NK-92 (cell line): ENCODE data around the gene CATSPERZ.
A peak's percentile ranks its signal among the peaks of the same experiment; 100 is the strongest.

Experiments used
- DNase-seq: peaks from one replicate; lab custom pipeline; 2025; ENCODE audit not compliant: unreplicated experiment; lab: John Stamatoyannopoulos, UW

The CATSPERZ gene

DNA sequence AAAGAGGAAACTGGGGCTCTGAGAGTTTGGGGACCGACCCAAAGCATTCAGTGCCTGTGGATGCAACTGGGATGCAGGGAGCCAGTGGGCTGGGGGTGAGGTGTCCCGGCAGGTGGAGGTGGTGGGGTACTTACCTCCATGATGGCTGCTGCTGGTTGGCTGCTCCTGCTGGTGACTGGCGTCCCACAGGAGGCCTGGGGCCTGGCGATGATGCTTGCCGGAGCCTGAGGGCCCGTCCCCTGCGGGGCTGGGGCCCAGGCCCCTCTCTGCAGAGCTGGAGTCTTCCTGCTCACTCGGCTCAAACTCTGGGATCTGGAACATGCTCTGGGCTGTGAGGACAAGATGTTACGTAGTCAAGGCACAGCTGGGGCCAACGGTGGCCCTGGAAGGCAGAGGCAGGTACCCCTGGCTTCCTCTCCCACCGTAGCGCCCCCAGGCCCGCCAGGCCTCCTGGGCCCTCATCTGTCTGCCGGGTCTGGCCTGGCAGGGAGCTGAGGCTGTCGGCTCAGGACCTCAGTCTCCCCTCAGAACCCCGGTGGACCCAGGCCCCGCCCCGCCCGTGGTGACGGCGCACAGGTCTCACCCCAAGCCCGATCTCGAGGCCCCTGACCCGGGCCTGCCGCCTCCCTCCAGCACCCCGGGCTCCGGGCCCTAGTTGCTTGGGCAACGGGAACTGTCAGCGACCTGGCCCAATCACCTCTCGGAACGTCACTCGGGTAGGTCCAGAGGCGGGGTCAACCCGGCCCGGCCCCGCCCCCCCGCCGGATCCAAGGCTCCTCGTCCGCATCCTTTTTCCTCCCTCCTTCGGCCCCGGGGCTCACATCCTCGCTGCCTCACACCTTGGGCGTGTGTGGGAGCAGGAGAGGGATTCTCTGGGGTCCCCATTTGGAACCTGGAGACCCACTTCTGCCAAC lies 15.9 kb upstream of the CATSPERZ start, which contains the start of gene BAD:
TSS of gene BAD (minus strand) at position 618 of the 914 bp plus-strand sequence. CDS start at position 321, 297 bp downstream.
- peak; percentile 65 for DNase-seq

DNA sequence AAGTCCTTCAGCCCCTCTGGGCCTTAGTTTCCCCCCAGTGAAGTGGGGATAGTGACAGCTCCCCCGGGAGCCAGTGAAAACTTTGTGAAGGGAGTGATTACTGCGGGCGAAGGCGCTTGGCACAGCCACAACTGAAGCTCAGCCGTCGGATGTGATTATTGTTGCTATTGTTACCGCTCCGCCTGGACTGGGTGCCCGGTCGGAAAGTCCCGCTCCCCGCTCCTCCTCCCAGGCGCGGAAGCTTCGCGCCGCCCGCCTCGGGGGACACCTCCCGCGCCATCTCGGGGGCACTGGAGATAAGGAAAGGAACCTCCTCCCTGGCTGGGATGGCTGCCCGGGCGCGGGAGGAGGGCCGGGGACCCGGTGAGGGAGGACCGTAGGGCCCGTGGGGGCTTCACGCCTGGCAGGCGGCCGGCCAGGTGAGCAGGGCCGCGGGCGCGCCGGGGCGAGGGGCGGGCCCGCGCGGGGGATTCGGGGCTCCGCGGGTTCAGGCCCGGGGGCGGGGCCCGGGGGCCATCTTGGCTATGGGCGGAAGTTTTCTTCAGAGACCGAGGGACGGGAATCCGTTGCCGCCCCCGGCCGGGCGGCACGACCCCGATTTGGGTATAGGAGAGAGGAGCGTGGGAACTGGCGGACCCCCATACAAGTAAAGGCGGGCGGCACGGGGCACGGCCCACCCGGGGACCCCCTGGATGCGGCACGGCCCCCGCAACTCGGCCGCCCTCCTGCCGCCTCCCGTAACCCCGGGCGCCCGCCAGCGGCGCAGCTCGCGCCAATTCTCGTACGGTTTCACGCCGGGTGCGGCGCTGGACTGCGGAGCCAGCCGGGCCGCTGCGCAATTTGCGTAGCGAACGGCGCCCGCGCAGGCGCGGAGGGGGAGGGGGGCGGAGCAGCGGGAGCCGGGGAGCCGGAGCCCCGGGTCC lies 14.9 kb upstream of the CATSPERZ start, which contains the start of gene GPR137:
TSS of gene GPR137 (plus strand) at position 887 of the 923 bp plus-strand sequence. CDS start 677 bp downstream, outside the sequence.
- DNase-seq = peak; percentile 40

DNA sequence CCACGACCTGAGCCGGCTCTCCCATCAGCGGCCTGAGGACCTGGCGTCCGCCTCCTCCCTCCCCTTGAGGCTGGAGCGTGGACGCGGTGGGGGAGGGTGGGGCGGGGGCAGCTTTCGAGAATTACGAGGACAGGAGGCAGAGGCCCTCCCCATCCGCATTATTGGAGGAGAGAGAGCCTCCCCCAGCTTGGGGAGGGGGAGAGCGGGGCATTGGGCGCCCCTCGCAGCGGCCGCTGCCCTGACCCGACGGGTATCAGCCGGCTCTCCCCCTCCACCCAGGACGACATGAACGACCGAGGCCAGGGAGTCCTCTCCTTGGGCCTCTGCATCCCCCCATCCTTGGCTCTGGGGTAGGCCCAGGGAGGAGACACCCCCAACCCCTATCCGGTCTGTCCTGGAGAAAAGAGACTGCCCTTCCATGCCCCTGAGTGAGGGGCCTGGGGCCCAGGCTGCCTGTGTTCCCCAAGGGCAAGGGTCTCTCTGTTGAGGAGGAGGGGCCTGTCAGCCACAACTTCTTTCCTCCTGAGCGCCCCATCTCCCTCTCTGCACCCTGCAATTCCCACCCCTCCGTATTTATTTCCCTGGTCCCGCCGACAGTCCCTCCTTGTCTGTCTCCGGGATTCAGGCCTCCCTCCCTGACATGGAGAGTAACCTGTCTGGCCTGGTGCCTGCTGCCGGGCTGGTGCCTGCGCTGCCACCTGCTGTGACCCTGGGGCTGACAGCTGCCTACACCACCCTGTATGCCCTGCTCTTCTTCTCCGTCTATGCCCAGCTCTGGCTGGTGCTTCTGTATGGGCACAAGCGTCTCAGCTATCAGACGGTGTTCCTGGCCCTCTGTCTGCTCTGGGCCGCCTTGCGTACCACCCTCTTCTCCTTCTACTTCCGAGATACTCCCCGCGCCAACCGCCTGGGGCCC lies 14.0 kb upstream of the CATSPERZ start:
- no peak for DNase-seq

DNA sequence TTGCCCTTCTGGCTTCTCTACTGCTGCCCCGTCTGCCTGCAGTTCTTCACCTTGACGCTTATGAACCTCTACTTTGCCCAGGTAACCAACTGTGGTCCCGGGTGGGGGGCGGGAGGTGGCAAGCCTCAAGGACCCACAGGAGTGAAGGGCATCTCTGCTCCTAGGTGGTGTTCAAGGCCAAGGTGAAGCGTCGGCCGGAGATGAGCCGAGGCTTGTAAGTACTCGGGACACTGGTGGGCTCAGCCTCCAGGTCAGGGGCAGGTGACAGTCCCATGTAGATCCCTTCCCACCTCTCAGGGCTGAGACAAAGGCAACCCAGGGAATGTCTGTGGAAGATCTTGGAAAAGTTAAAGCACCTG lies 13.4 kb upstream of the CATSPERZ start:
- DNase-seq = no peak

DNA sequence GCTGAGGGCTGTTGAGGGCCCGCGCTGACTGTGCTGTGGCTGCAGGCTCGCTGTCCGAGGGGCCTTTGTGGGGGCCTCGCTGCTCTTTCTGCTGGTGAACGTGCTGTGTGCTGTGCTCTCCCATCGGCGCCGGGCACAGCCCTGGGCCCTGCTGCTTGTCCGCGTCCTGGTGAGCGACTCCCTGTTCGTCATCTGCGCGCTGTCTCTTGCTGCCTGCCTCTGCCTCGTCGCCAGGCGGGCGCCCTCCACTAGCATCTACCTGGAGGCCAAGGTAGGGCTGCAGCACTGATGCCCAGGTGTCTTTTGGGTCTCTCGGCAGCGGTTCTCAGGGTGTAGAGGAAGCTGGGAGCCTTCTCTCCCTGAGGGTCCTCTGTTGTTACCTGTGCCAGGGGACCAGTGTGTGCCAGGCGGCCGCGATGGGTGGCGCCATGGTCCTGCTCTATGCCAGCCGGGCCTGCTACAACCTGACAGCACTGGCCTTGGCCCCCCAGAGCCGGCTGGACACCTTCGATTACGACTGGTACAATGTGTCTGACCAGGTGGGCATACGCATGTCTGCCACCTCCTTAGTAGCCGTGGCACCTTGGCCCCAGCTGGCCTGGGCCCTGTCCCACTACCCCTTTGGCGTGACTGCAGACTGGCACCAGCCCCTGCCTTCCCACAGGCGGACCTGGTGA lies 12.3 kb upstream of the CATSPERZ start:
- DNase-seq = no peak

DNA sequence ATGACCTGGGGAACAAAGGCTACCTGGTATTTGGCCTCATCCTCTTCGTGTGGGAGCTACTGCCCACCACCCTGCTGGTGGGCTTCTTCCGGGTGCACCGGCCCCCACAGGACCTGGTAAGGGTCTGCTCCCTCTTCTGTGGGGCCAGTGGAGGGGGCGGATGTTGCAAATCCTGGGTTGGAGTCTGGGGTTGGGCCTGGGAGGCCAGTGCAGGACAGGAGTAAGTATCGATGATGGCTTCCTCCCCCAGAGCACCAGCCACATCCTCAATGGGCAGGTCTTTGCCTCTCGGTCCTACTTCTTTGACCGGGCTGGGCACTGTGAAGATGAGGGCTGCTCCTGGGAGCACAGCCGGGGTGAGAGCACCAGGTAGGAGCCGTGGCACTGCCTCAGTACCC lies 11.8 kb upstream of the CATSPERZ start:
- no peak for DNase-seq

DNA sequence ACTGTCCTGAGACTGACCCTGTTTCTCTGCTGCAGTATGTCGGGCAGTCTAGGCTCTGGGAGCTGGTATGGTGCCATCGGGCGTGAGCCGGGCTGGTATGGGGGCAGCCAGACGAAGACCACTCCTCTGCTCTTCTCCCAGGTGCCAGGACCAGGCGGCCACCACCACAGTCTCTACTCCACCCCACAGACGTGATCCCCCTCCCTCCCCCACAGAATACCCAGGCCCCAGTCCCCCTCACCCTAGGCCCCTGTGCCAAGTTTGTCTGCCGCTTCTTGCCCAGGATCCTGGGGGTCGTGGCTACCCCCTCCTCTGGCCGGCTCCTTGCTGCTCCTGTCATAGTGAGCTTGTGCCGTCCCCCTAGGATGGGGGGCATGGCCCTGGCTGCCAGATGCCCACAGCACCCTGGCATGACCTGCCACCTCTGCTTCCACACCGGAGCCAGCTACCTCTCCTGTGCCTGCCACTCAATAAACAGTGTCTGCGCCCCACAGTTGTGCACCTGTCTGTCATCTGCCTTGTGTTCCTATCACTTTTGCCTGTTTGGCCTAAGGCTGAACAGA lies 11.1 kb upstream of the CATSPERZ start:
- DNase-seq = no peak

DNA sequence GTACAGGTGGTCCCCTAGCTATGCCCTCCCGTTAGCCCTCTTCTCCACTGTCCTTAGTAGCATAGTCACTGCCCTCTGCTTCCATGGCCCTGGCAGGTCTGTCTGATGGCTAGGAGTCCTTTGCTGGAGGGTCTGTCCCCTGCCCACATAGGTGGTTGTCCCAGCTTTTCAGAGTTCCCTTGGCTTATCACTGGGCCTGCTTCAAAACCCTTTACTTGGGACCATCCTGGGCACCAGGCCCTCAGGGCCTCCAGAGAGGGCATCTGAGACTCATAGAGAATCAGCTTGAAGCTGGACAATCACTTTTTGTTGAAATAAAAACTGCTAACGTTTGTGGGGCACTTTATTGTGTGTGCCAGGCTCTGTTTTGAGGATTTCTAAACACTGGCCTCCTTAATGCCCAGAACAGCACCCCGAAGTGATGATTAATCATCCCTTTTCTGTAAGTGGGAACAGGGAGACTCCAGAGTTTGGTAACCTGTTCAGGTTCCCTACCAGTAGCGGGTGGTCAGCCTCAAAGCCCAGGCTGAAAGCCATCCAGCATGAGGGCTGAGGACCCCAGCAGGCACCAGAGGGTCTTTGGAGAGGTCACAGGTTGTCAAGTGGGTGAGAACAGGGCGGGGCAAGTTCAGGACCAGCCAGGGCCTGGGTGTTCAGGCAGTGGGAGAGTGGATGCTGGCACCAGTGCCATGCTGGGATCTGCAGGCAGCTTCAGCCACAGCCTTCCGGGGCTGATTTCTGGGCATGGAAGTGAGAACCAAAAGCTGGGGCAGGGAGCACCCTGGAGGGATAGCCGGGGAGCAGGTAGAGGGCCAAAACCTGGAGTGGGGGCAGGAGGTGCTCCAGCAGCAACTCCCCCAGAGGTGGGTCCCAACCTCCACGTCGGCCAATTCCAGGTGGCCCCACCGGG lies 9.6 kb upstream of the CATSPERZ start:
- no peak for DNase-seq

DNA sequence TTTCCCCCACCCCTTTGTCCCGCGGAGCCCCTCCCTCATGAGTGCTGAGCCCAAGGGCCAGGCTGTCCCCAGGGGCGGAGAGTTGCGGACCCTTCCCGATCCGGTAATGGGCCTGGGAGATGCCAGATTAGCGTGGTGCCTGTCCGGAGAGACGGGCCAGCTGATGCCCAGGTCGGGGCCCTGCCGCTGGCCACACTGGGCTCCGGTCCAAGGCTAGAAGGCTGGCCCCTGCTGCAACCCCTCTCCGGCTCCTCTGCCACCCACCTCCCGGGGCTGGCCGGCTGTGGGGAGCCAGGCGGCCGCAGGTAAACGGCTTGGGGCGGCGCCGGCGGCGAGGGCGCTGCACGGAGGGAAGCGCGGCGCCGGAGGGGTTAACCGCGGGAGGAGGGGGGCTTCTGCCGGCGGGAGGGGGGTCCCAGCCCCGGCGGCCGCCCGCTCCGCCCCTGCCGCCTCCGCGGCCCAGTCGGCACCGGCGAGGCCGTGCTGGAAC lies 8.9 kb upstream of the CATSPERZ start, which contains the start of gene KCNK4:
TSS of gene KCNK4 (plus strand) at position 41 of the 490 bp plus-strand sequence. CDS start 1,717 bp downstream, outside the sequence.
- DNase-seq = no peak

DNA sequence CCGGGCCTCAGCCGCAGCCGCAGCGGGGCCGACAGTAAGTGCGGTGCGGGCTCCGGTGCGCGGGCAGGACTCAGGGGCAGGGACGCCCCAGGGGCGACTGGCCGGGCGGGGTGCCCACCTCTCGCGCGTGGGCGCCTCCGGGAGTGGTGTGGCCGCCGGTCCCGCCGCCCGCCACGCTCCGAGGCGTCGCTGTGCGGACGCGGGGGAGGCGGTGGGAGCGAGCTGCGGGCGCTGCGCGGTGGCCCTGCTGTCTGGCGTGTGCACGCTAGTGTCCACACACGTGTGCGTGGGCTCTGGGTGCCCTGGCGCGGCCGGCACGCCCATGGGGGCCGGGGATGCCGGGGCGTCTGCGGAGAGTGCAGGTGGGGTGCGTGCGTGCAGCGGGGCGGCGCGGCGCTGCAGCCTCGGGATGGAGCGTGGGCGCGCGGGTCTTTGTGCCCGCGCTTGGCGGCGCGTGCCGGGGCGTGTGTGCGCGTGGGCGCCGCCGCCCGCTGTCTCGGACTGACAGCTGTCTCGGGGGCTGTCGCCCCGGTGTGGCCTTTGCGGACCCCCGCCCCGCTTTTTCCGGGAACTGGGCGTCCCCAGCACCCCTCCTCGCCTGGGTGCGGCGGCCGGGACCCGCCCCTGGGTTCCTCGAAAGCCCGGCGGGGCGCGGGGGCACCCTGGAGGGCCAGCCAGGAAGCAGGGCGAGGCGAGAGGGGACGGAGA lies 8.3 kb upstream of the CATSPERZ start:
- no peak for DNase-seq

DNA sequence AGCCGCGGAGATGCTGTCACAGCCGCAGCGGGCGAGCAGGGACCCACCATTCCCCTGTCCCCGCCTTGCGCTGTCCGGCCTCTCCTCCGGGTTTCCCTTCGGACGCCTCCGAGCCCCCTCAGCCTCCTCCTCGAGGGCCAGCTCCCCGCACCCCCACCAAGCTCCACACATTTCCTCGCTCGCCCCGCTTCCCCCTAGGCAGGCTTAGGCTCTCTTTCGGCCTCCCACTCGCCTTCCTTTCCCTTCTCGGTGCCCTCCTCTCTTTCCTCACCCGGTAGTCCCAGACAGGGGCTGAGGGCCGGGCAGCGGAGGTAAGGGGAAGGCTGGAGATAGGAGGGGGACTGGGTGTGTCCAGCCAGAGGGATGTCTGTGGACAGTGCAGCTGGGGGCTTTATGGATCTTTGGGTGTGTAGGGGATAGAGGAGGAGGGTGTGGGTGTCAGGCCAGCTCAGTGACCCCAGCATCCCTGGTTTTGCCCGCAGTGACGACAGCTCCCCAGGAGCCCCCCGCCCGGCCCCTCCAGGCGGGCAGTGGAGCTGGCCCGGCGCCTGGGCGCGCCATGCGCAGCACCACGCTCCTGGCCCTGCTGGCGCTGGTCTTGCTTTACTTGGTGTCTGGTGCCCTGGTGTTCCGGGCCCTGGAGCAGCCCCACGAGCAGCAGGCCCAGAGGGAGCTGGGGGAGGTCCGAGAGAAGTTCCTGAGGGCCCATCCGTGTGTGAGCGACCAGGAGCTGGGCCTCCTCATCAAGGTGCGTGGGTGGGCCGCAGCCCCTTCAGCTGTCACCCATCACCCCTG lies 7.5 kb upstream of the CATSPERZ start:
- no peak for DNase-seq

DNA sequence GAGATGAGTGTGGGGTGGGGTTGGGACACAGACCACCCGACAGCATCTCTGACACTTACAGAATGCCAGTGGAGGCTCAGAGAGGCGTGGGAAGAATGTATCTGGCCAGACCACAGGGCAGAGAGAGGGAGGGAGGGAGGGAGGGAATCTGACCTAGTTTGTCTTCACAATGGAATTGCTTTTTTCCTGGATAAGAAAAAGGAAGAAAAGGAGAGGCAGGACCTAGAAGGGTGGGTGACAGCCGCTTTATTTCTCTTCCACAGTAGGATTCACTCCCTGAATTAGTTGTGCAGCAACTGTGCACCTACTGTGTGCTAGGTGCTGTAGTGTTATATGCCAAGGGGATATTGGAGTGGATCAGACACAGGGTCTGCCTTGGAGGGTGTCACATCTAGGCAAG lies 5.4 kb upstream of the CATSPERZ start:
- DNase-seq = no peak

DNA sequence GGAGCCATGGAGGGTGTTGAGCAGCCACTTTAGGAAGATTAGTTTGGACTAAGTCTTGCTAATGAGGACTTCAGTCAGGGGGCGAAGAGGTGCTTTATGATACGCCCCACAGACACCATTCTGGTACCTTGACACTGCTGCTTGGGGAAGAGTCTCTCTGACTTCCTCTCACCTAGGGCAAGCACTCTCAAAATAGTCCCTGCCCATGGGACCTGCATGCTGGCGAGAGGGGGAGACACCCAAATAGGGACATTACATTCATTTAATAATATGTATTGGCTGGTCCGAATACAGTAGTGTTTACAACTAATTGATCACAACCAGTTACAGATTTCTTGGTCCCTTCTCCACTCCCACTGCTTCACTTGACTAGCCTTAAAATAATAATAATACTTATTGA lies 4.4 kb upstream of the CATSPERZ start:
- DNase-seq = no peak

DNA sequence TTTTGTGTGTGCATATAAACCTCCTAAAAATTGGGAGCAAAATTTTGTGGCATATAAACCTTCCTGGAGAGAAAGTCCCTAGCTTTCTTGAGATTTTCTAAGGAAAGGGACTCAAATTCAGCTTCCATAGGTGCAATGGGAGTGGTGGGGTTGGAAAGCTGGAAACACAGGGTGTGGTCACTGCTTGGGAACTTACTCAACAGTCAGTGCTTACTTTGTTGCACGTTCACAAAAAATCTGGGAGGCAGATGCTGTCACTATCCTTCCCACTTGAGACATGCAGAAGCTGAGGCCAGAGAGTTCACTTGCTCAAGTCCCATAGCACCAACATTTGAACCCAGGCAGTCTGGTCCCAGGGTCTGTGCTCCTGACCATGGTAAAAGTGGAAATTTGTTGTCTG lies 3.9 kb upstream of the CATSPERZ start:
- no peak for DNase-seq

DNA sequence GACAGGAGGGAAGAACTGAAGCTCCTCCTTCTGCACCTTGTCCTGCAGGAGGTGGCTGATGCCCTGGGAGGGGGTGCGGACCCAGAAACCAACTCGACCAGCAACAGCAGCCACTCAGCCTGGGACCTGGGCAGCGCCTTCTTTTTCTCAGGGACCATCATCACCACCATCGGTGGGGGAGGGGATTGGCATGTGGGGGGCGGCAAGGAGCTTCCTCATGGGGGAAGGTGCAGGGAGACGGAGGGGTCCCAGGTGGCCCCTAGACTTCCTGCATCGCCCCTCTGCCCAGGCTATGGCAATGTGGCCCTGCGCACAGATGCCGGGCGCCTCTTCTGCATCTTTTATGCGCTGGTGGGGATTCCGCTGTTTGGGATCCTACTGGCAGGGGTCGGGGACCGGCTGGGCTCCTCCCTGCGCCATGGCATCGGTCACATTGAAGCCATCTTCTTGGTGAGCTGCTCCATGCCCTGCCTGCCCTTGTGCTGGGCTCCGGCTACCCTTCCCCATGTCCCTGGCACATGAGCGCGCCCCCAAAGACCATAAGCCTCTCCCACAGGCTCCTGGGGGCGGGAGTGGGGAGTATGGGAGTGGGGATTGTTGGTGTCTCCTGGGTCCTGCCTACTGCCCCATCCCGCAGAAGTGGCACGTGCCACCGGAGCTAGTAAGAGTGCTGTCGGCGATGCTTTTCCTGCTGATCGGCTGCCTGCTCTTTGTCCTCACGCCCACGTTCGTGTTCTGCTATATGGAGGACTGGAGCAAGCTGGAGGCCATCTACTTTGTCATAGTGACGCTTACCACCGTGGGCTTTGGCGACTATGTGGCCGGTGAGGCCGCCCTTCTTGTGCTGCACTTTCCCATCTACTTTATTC lies 3.1 kb upstream of the CATSPERZ start:
- no peak for DNase-seq
